Calu3 (cell line): Measurements from ENCODE around the gene RITA1. TPM values are rescaled to one million over a fixed set of nuclear protein-coding genes. Genes with fewer than 3 reads are reported as not detected.
"Not testable (repeated sequence)": the region's sequence is repeated elsewhere in the genome, so short reads cannot be mapped to it uniquely, and the experiment has no call there.

ENCODE experiments used
- BruUV-seq: library from RNA; stranded (reverse); fragments of 400-500 nt; replicated peaks from 2 replicates; lab custom pipeline; 2021; lab: Mats Ljungman, UMichigan
- CTCF ChIA-PET: fragments of 300-600 bp; sonication (Branson Sonifier 250); formaldehyde crosslinking; loops from one replicate; lab custom pipeline; 2022; ENCODE audit warnings: antibody characterized with exemption; lab: Charles Lee
- DNase-seq: peaks from one replicate; pipeline ENCODE4 v3.0.0; 2022
- H3K27ac Mint-ChIP-seq: one replicate; pipeline ENCODE4 v1.8.0; 2022; ENCODE audit warnings: mixed read lengths; ENCODE audit not compliant: unreplicated experiment
- H3K27me3 Mint-ChIP-seq: one replicate; pipeline ENCODE4 v1.8.0; 2022; ENCODE audit warnings: mixed read lengths; ENCODE audit not compliant: unreplicated experiment
- H3K36me3 Mint-ChIP-seq: one replicate; pipeline ENCODE4 v1.8.0; 2022; ENCODE audit warnings: mild to moderate bottlenecking, moderate library complexity, mixed read lengths; ENCODE audit not compliant: insufficient read depth, unreplicated experiment
- H3K4me1 Mint-ChIP-seq: one replicate; pipeline ENCODE4 v1.8.0; 2022; ENCODE audit warnings: mild to moderate bottlenecking, low read depth, mixed read lengths; ENCODE audit not compliant: unreplicated experiment
- H3K4me3 Mint-ChIP-seq: one replicate; pipeline ENCODE4 v1.8.0; 2022; ENCODE audit warnings: mild to moderate bottlenecking, low read depth, moderate library complexity, mixed read lengths; ENCODE audit not compliant: unreplicated experiment
- H3K9me3 Mint-ChIP-seq: one replicate; pipeline ENCODE4 v1.8.0; 2022; ENCODE audit warnings: low read depth, mixed read lengths; ENCODE audit not compliant: unreplicated experiment
- CTCF ChIP-seq: fragments of 200-600 bp; IDR thresholded peaks from one replicate; pipeline ENCODE4 v1.8.0; 2022; ENCODE audit warnings: antibody characterized with exemption; ENCODE audit not compliant: unreplicated experiment
- intact Hi-C: fragments of 100-400 bp; cut with micrococcal nuclease; formaldehyde crosslinking; loops from one replicate; pipeline ENCODE4 v1.10.0; 2022; ENCODE audit not compliant: unreplicated experiment
- total RNA-seq: library from RNA; stranded (reverse); gene quantifications from 2 replicates; pipeline ENCODE4 v1.2.3, GENCODE V29; 2022

The RITA1 gene
- total RNA-seq, 1 experiment from 2014 or later: 27.4 TPM

GRCh38 chr12:113137861-113138783, 47.4 kb upstream of the RITA1 start:
- intact Hi-C loops: loop anchor here (2.0 kb wide), 1 partner anchor 39 kb away; no protein-coding TSS in a partner anchor
- H3K4me3 Mint-ChIP-seq: no peak overlapping the region
- H3K9me3 Mint-ChIP-seq: no peaks in the 10 kb centered on the region
- CTCF ChIA-PET: interaction anchor here (0.7 to 6.7 kb wide), 2 partner anchors 14 to 475 kb away, joined by 5 to 108 read pairs; partner anchors contain the start of gene CFAP73
- peak overlapping the region; percentile 50 for H3K27ac Mint-ChIP-seq
- no peak for DNase-seq
- TF ChIP-seq CTCF: no peak
- no TSS peak for BruUV-seq
- H3K4me1 Mint-ChIP-seq: peaks cover 45% of the 10 kb centered on the region
- H3K36me3 Mint-ChIP-seq: peaks cover 46% of the 10 kb centered on the region
- no peaks in the 10 kb centered on the region for H3K27me3 Mint-ChIP-seq

- TF ChIP-seq CTCF: no peak
- peak overlapping the region; percentile 60 for H3K27ac Mint-ChIP-seq
- H3K9me3 Mint-ChIP-seq: no peaks in the 10 kb centered on the region
- peaks cover 43% of the 10 kb centered on the region for H3K36me3 Mint-ChIP-seq
- H3K4me1 Mint-ChIP-seq: peaks cover 48% of the 10 kb centered on the region
- BruUV-seq: no TSS peak
- no peak for DNase-seq
- intact Hi-C loops: no loop called here
- no peaks in the 10 kb centered on the region for H3K27me3 Mint-ChIP-seq
- CTCF ChIA-PET: interaction anchor here (6.7 kb wide), 1 partner anchor 13 kb away, joined by 108 read pairs; the partner anchor contains the start of gene CFAP73
- no peak overlapping the region for H3K4me3 Mint-ChIP-seq
Observed at GRCh38 chr12:113138826-113139225, 46.7 kb upstream of the RITA1 start.

- intact Hi-C loops: no loop called here
- DNase-seq: no peak
- no peaks in the 10 kb centered on the region for H3K27me3 Mint-ChIP-seq
- H3K36me3 Mint-ChIP-seq: peaks cover 24% of the 10 kb centered on the region
- H3K4me1 Mint-ChIP-seq: peaks cover 53% of the 10 kb centered on the region
- CTCF ChIA-PET: no interaction called here
- no TSS peak for BruUV-seq
- H3K27ac Mint-ChIP-seq: peak overlapping the region; percentile 99
- no peaks in the 10 kb centered on the region for H3K9me3 Mint-ChIP-seq
- H3K4me3 Mint-ChIP-seq: no peak overlapping the region
- no peak for TF ChIP-seq CTCF
Observed at GRCh38 chr12:113140706-113141105, 44.8 kb upstream of the RITA1 start.

- H3K9me3 Mint-ChIP-seq, H3K27me3 Mint-ChIP-seq, DNase-seq, intact Hi-C loops: not testable (repeated sequence)
- H3K4me3 Mint-ChIP-seq: peak overlapping the region; percentile 58
- H3K27ac Mint-ChIP-seq: peak overlapping the region; percentile 99
- BruUV-seq: TSS peak; percentile 94
- peaks cover 49% of the 10 kb centered on the region for H3K4me1 Mint-ChIP-seq
- CTCF ChIA-PET: interaction anchor here (0.6 to 1.7 kb wide), 2 partner anchors 11 to 43 kb away, joined by 3 to 13 read pairs; no protein-coding TSS in a partner anchor
- peaks cover 15% of the 10 kb centered on the region for H3K36me3 Mint-ChIP-seq
Observed at GRCh38 chr12:113141716-113142115, 43.8 kb upstream of the RITA1 start.
